Testis (tissue), 2 donors: Measurements from ENCODE around the gene POLD4.

ENCODE experiments used
- CTCF ChIP-seq, 3 experiments: fragments of 450-650 bp in 2 of 3; fragments of 200-600 bp in 1 of 3; sonication (generic) in 1 of 3; IDR thresholded peaks; one replicate each; pipeline ENCODE4 v1.5.1; 2016 to 2019; ENCODE audit warnings: antibody characterized with exemption in 3 of 3, mild to moderate bottlenecking in 2 of 3, moderate library complexity in 1 of 3
- POLR2A ChIP-seq: fragments of 450-650 bp; IDR thresholded peaks from one replicate; pipeline ENCODE4 v1.6.1; 2017; ENCODE audit warnings: antibody characterized with exemption, mild to moderate bottlenecking, moderate library complexity

- no peak for TF ChIP-seq POLR2A
- no peak for TF ChIP-seq CTCF (IDR thresholded peaks at IDR 0.05)
These were observed 41.7 kb downstream of the POLD4 start for GRCh38 chr11:67311556-67312082.
